Kidney (tissue), 14 donors: Measurements from ENCODE around the gene NR2E1. TPM values are rescaled to one million over a fixed set of nuclear protein-coding genes. Genes with fewer than 3 reads are reported as not detected.

Experiments used
- DNase-seq, 5 donors: peaks; one replicate each; pipeline ENCODE4 v3.0.0-alpha.2; 2013 to 2020
- FAIRE-seq: peaks from 2 replicates; lab custom pipeline; 2012; peaks lifted over from hg19 to GRCh38; lab: Jason Lieb, UNC
- H3K27ac ChIP-seq, 2 donors: one replicate each; pipeline ENCODE4 v1.7.0; 2013; ENCODE audit warnings: low read depth in 2 of 2, low read length in 2 of 2, inconsistent platforms in 1 of 2
- H3K27me3 ChIP-seq: one replicate; pipeline ENCODE4 v1.7.1; 2013; ENCODE audit warnings: low read length, inconsistent platforms; ENCODE audit not compliant: control insufficient read depth, insufficient read depth
- H3K36me3 ChIP-seq, 3 donors: one replicate each; pipeline versions ENCODE4 v1.7.0 to v1.7.1; 2013; ENCODE audit warnings: low read length in 3 of 3, control low read depth in 1 of 3, inconsistent platforms in 1 of 3; ENCODE audit not compliant: insufficient read depth in 3 of 3, control insufficient read depth in 2 of 3
- H3K4me1 ChIP-seq, 3 donors: one replicate each; pipeline versions ENCODE4 v1.7.0 to v1.7.1; 2013; ENCODE audit warnings: low read length in 3 of 3, inconsistent platforms in 1 of 3, low read depth in 1 of 3; ENCODE audit not compliant: control insufficient read depth in 2 of 3, insufficient read depth in 2 of 3
- H3K4me3 ChIP-seq, 3 donors: one replicate each; pipeline versions ENCODE4 v1.7.0 to v1.8.1; 2013; ENCODE audit warnings: low read length in 3 of 3, control low read depth in 1 of 3, inconsistent platforms in 1 of 3
- H3K9ac ChIP-seq, 3 donors: one replicate each; pipeline versions ENCODE4 v1.7.0 to v1.7.1; 2013; ENCODE audit warnings: low read length in 3 of 3, control low read depth in 1 of 3, inconsistent platforms in 1 of 3
- H3K9me3 ChIP-seq, 3 donors: one replicate each; pipeline versions ENCODE4 v1.7.0 to v1.7.1; 2013; ENCODE audit warnings: low read length in 3 of 3, control low read depth in 1 of 3, inconsistent platforms in 1 of 3; ENCODE audit not compliant: control insufficient read depth in 2 of 3, insufficient read depth in 1 of 3
- intact Hi-C: fragments of 100-400 bp; cut with DNase I; formaldehyde crosslinking; loops from one replicate; pipeline ENCODE4 v1.11.1; 2022
- polyA plus RNA-seq: library from polyadenylated mRNA; stranded (reverse); fragments of 350-450 nt; fragmentation: Illumina TruSeq; extraction: RNeasy Lipid Tissue Mini Kit (QIAGEN cat#74804); gene quantifications from one replicate; pipeline ENCODE4 v1.2.3, GENCODE V29; 2014; ENCODE audit warnings: low read depth, low replicate concordance; ENCODE audit not compliant: insufficient read depth
- total RNA-seq: library from RNA; stranded (reverse); fragmentation: NEBNext Ultra II Directional; extraction: Animal tissue kit (Norgen Biotek cat#: 25700); gene quantifications from one replicate; pipeline ENCODE4 v1.2.1, GENCODE V29; 2021
- TF ChIP-seq, protein P1 (sequence below): IDR thresholded peaks from 3 replicates; pipeline ENCODE4 v1.5.1; 2012; ENCODE audit warnings: mild to moderate bottlenecking, moderate library complexity, borderline replicate concordance; ENCODE audit not compliant: insufficient read depth; ENCODE audit errors: extremely low read depth
- donor health status: control.
- donor health status: control.
- donor health status: control.
- donor health status: control.
- donor health status: control.
- donor health status: DM: yes; HTN: yes; CAD: no.
- donor health status: Normal renal cell carcinoma (clear cell type).

NR2E1 gene
- total and polyA plus RNA-seq, 2 donors from 2014 or later = not detected

DNA sequence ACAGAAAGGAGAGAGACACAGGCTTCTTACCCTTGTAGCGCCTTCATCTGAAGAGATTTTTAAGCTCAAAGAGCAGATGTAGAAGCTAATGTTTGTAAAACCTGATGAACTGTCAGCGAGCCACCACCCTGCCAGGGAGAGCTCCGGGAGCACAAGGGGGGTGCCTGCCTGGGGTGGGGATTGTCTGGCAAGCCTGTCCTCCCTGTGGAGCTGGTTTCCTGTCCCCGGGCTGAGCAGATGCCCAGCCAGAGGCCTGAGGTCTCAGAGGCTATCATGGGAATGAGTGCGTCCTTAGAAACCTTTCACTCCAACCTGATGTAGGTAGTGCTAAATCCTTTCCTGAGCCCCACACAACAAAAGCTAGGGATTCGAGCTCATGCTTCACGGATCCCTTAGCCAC, 41.9 kb upstream of the NR2E1 start:
- Histone ChIP-seq H3K9ac (no peak overlapping the region), H3K27me3 (peaks cover 74% of the 10 kb centered on the region), H3K4me1 (peaks cover 0 to 3% (median 0%) of the 10 kb centered on the region in 3 donors), H3K27ac (no peak overlapping the region), H3K36me3 (no peaks in the 10 kb centered on the region), H3K4me3 (no peak overlapping the region), H3K9me3 (peaks cover 0 to 3% (median 3%) of the 10 kb centered on the region in 3 donors)
- intact Hi-C loops = no loop called here
- TF ChIP-seq, protein P1, sequence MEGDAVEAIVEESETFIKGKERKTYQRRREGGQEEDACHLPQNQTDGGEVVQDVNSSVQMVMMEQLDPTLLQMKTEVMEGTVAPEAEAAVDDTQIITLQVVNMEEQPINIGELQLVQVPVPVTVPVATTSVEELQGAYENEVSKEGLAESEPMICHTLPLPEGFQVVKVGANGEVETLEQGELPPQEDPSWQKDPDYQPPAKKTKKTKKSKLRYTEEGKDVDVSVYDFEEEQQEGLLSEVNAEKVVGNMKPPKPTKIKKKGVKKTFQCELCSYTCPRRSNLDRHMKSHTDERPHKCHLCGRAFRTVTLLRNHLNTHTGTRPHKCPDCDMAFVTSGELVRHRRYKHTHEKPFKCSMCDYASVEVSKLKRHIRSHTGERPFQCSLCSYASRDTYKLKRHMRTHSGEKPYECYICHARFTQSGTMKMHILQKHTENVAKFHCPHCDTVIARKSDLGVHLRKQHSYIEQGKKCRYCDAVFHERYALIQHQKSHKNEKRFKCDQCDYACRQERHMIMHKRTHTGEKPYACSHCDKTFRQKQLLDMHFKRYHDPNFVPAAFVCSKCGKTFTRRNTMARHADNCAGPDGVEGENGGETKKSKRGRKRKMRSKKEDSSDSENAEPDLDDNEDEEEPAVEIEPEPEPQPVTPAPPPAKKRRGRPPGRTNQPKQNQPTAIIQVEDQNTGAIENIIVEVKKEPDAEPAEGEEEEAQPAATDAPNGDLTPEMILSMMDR = no peak
- FAIRE-seq = no peak
- no peak for DNase-seq

DNA sequence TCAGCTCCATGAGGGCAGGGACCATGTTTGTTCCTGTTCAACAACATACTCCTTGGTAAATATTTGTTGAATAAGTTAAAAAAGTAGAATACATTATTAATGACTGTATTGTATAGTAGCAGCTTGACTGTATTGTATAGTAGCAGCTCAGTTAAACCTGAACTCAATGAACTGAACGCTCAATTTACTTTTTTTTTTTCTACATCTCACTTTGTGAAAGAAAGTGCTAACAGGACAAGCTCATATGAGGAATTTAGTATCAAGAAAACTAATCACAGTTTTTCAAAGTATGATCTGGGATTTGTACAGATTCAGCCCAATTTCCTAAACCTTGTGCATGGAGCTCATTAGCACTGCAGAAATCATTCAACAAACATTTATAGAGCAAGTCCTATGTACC, 38.8 kb upstream of the NR2E1 start:
- FAIRE-seq = no peak

DNA sequence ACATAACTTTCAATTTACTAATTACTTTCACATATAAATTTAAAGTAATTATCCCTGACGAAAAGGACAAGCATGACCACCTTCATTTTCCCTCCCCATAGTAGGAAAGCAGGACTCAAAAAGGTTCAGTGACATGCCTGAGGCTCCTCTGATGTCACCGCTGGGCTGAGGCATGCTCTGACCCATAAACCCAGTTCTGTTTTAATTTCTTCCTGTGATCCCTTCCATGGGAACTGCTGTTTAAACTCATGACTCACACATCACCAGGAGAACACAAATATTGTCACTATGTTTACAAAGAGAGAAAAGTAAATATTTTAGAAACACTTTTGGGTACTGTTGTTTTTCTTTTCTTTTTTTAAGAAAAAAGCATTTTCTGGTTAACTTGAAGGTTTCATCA, 38.0 kb upstream of the NR2E1 start:
- Histone ChIP-seq H3K9ac (no peak overlapping the region), H3K9me3 (peaks cover 0 to 3% (median 3%) of the 10 kb centered on the region in 3 donors), H3K4me1 (no peaks in the 10 kb centered on the region), H3K27ac (no peak overlapping the region), H3K27me3 (peaks cover 50% of the 10 kb centered on the region), H3K4me3 (no peak overlapping the region), H3K36me3 (no peaks in the 10 kb centered on the region)
- intact Hi-C loops = no loop called here
- TF ChIP-seq, protein P1 = no peak
- DNase-seq (peak in 1 of 5 donors; percentile 22), FAIRE-seq (no peak)

More for the DNA sequence above, 38.8 kb upstream of the NR2E1 start:
- TF ChIP-seq, protein P1 = no peak
- Histone ChIP-seq H3K4me3 (no peak overlapping the region), H3K36me3 (no peaks in the 10 kb centered on the region), H3K9ac (no peak overlapping the region), H3K9me3 (peaks cover 0 to 3% (median 3%) of the 10 kb centered on the region in 3 donors), H3K4me1 (no peaks in the 10 kb centered on the region), H3K27me3 (peaks cover 52% of the 10 kb centered on the region), H3K27ac (no peak overlapping the region)
- no peak for DNase-seq
- intact Hi-C loops = no loop called here

DNA sequence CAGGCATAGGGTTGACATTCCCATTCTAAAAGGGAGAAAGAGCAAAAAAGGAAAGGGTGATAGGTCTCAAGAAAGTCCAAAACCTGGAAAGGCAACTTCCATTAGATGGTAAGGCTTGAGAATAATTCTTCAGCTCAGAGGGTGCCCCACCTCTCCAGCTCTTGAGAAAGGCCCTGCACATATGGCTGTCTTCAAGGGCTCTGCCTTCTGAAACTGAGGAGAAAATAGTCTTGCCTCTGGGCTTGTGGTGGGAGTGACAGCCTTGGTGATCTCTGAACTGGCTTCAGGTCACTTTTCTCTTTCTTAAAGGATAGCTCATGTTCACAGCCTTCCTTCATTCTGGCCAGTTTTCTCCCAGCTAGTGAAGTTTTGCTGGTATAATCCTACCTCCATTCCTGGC, 35.6 kb upstream of the NR2E1 start:
- Histone ChIP-seq H3K9me3 (no peaks in the 10 kb centered on the region), H3K27me3 (peaks cover 49% of the 10 kb centered on the region), H3K27ac (no peak overlapping the region), H3K9ac (no peak overlapping the region), H3K36me3 (no peaks in the 10 kb centered on the region), H3K4me1 (peaks cover 0 to 3% (median 2%) of the 10 kb centered on the region in 3 donors), H3K4me3 (no peak overlapping the region)
- DNase-seq (no peak), FAIRE-seq (no peak)
- TF ChIP-seq, protein P1 = no peak
- intact Hi-C loops = no loop called here
